Astrocyte (in vitro differentiated cells and primary cell): ENCODE results near the gene PRR15. TPM values are rescaled to one million over a fixed set of nuclear protein-coding genes. Genes with fewer than 3 reads are reported as not detected.

Source experiments
- DNase-seq: peaks from one replicate; pipeline ENCODE4 v3.0.0-alpha.2; 2010; ENCODE audit warnings: low read depth
- FAIRE-seq: peaks from 2 replicates; lab custom pipeline; 2011; peaks lifted over from hg19 to GRCh38; lab: Jason Lieb, UNC
- H2AFZ ChIP-seq: 2 replicates; pipeline ENCODE4 v1.6.0; 2012; ENCODE audit warnings: low read depth, low read length, inconsistent platforms
- H3K27ac ChIP-seq: 2 replicates; pipeline ENCODE4 v1.5.1; 2011; ENCODE audit warnings: low read depth, low read length, inconsistent platforms
- H3K27me3 ChIP-seq: 2 replicates; pipeline ENCODE4 v1.6.0; 2011; ENCODE audit warnings: low read length, inconsistent platforms; ENCODE audit not compliant: insufficient read depth
- H3K36me3 ChIP-seq: 2 replicates; pipeline ENCODE4 v1.5.1; 2011; ENCODE audit warnings: low read length, inconsistent platforms; ENCODE audit not compliant: insufficient read depth
- H3K4me1 ChIP-seq: 2 replicates; pipeline ENCODE4 v1.5.1; 2011; ENCODE audit warnings: low read length, inconsistent platforms; ENCODE audit not compliant: insufficient read depth
- H3K4me2 ChIP-seq: 2 replicates; pipeline ENCODE4 v1.6.0; 2012; ENCODE audit warnings: low read length, inconsistent platforms
- H3K4me3 ChIP-seq: 2 replicates; pipeline ENCODE4 v1.5.1; 2011; ENCODE audit warnings: low read depth, mild to moderate bottlenecking, low read length, inconsistent platforms; ENCODE audit not compliant: insufficient read depth
- H3K79me2 ChIP-seq: 2 replicates; pipeline ENCODE4 v1.6.0; 2012; ENCODE audit warnings: mild to moderate bottlenecking, low read length, inconsistent platforms; ENCODE audit not compliant: insufficient read depth
- H3K9ac ChIP-seq: 2 replicates; pipeline ENCODE4 v1.6.0; 2012; ENCODE audit warnings: mild to moderate bottlenecking, low read length, inconsistent platforms
- H3K9me3 ChIP-seq: 2 replicates; pipeline ENCODE4 v1.5.1; 2012; ENCODE audit warnings: low read depth, mild to moderate bottlenecking, low read length, inconsistent platforms; ENCODE audit not compliant: insufficient read depth
- H4K20me1 ChIP-seq: 2 replicates; pipeline ENCODE4 v1.6.0; 2012; ENCODE audit warnings: low read length, inconsistent platforms; ENCODE audit not compliant: insufficient read depth
- H3K27ac Mint-ChIP-seq: one replicate; pipeline ENCODE4 v1.8.0; 2021; ENCODE audit warnings: mild to moderate bottlenecking, mixed read lengths; ENCODE audit not compliant: unreplicated experiment
- H3K27me3 Mint-ChIP-seq: one replicate; pipeline ENCODE4 v1.8.0; 2021; ENCODE audit warnings: low read depth, mixed read lengths; ENCODE audit not compliant: unreplicated experiment
- H3K36me3 Mint-ChIP-seq: one replicate; pipeline ENCODE4 v1.8.0; 2021; ENCODE audit warnings: low read depth, mixed read lengths; ENCODE audit not compliant: unreplicated experiment
- H3K4me1 Mint-ChIP-seq: one replicate; pipeline ENCODE4 v1.8.0; 2021; ENCODE audit warnings: low read depth, mixed read lengths; ENCODE audit not compliant: unreplicated experiment
- H3K4me3 Mint-ChIP-seq: one replicate; pipeline ENCODE4 v1.8.0; 2021; ENCODE audit warnings: mild to moderate bottlenecking, moderate library complexity, mixed read lengths; ENCODE audit not compliant: unreplicated experiment
- H3K9me3 Mint-ChIP-seq: one replicate; pipeline ENCODE4 v1.8.0; 2021; ENCODE audit warnings: mild to moderate bottlenecking, mixed read lengths; ENCODE audit not compliant: unreplicated experiment
- EZH2 ChIP-seq: IDR thresholded peaks from 2 replicates; pipeline ENCODE4 v1.6.1; 2012; ENCODE audit warnings: mild to moderate bottlenecking, low read length, inconsistent platforms; ENCODE audit not compliant: insufficient read depth
- total RNA-seq: library from RNA; stranded (reverse); gene quantifications from 2 replicates; pipeline ENCODE4 v1.2.1, GENCODE V29; 2021
- TF ChIP-seq, protein P1 (sequence below): IDR thresholded peaks from 2 replicates; pipeline ENCODE4 v1.5.1; 2011; ENCODE audit warnings: low read depth, mild to moderate bottlenecking, inconsistent platforms, low read length, moderate library complexity; ENCODE audit not compliant: insufficient read depth

The PRR15 gene
- total RNA-seq, 1 donor from 2014 or later: 11.1 TPM

DNA sequence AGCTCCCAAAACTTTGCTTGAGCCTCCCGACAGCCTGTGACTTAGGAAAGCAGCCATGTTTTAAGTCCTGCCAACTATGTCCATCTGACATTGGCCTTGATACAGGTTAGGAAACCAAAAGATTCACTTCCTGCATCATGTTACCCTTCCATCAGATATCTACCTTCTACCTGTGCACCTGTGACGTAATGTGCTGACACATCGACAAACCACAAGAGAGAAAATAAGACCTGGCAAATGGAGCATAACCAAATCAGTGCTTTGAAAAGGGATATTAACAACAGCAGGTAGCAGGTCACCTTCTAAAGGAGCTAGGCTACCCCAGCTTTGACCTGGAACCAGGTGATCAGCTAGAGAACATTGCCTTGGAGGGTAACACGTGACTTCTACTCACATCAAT lies 14.8 kb upstream of the PRR15 start:
- H3K27ac Mint-ChIP-seq: no peak overlapping the region
- Histone ChIP-seq H4K20me1 (no peaks in the 10 kb centered on the region), H3K4me1 (no peaks in the 10 kb centered on the region), H3K4me3 (no peak overlapping the region), H3K4me2 (no peak overlapping the region), H2AFZ (no peak overlapping the region), H3K9me3 (no peaks in the 10 kb centered on the region), H3K36me3 (no peaks in the 10 kb centered on the region), H3K27ac (no peak overlapping the region), H3K9ac (no peak overlapping the region), H3K79me2 (no peaks in the 10 kb centered on the region), H3K27me3 (no peaks in the 10 kb centered on the region)
- H3K4me3 Mint-ChIP-seq: no peak overlapping the region
- H3K36me3 Mint-ChIP-seq: peaks cover 3% of the 10 kb centered on the region
- H3K27me3 Mint-ChIP-seq: no peaks in the 10 kb centered on the region
- TF ChIP-seq, protein P1, sequence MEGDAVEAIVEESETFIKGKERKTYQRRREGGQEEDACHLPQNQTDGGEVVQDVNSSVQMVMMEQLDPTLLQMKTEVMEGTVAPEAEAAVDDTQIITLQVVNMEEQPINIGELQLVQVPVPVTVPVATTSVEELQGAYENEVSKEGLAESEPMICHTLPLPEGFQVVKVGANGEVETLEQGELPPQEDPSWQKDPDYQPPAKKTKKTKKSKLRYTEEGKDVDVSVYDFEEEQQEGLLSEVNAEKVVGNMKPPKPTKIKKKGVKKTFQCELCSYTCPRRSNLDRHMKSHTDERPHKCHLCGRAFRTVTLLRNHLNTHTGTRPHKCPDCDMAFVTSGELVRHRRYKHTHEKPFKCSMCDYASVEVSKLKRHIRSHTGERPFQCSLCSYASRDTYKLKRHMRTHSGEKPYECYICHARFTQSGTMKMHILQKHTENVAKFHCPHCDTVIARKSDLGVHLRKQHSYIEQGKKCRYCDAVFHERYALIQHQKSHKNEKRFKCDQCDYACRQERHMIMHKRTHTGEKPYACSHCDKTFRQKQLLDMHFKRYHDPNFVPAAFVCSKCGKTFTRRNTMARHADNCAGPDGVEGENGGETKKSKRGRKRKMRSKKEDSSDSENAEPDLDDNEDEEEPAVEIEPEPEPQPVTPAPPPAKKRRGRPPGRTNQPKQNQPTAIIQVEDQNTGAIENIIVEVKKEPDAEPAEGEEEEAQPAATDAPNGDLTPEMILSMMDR: no peak
- no peak for TF ChIP-seq EZH2
- FAIRE-seq (no peak), DNase-seq (no peak)
- no peaks in the 10 kb centered on the region for H3K4me1 Mint-ChIP-seq
- no peaks in the 10 kb centered on the region for H3K9me3 Mint-ChIP-seq

DNA sequence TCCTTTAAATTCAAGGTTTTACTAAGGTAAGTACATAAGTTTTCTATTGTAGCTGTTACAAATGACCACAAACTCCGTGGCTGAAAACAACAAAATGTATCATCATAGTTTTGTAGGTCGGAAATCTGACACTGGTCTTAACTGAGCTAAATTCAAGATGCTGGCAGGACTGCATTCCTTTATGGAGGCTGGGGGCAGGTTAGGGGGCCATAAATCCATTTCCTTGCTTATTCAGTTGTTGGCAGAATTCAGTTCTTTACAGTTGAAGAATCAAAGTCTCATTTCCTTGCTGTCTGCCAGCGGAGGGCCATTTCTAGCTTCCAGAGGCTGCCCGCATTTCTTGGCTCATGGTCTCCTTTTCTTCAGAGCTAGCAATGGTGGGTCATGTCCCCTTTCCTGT lies 11.2 kb upstream of the PRR15 start:
- FAIRE-seq: no peak
- TF ChIP-seq, protein P1: no peak
- TF ChIP-seq EZH2: no peak
- H2AFZ ChIP-seq: no peak overlapping the region
- no peak for DNase-seq
- H3K9ac ChIP-seq: no peak overlapping the region
- no peaks in the 10 kb centered on the region for H3K4me1 ChIP-seq
- peaks cover 5% of the 10 kb centered on the region for H3K27me3 ChIP-seq
- no peak overlapping the region for H3K4me2 ChIP-seq
- no peak overlapping the region for H3K4me3 Mint-ChIP-seq
- no peaks in the 10 kb centered on the region for H3K36me3 Mint-ChIP-seq
- no peaks in the 10 kb centered on the region for H4K20me1 ChIP-seq
- H3K4me1 Mint-ChIP-seq: no peaks in the 10 kb centered on the region
- no peak overlapping the region for H3K4me3 ChIP-seq
- no peaks in the 10 kb centered on the region for H3K9me3 ChIP-seq
- H3K79me2 ChIP-seq: no peaks in the 10 kb centered on the region
- no peaks in the 10 kb centered on the region for H3K9me3 Mint-ChIP-seq
- H3K36me3 ChIP-seq: no peaks in the 10 kb centered on the region
- H3K27ac ChIP-seq: no peak overlapping the region
- H3K27me3 Mint-ChIP-seq: no peaks in the 10 kb centered on the region
- no peak overlapping the region for H3K27ac Mint-ChIP-seq

DNA sequence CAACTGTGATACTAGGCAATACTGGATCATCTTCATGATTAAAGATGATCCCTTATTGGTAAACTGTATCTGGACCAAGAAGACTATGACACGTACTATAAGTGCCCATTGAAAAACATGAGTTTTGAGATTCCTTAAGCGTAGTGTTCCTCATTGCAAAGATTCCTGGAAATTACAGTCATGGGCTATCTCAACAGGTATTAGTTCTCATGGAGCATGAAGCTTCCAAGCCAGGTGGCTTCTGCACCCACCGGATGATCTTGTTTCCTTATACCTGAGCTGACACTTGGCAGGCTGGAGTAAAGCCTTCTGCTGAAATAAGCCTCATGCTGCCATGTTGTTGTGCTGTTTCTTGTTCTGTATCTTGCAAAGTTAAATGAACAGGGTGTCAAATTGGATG lies 8.6 kb upstream of the PRR15 start:
- no peaks in the 10 kb centered on the region for H3K79me2 ChIP-seq
- H3K4me3 ChIP-seq: no peak overlapping the region
- no peak overlapping the region for H3K27ac Mint-ChIP-seq
- H3K4me1 Mint-ChIP-seq: peaks cover 10% of the 10 kb centered on the region
- H3K27ac ChIP-seq: no peak overlapping the region
- no peaks in the 10 kb centered on the region for H3K36me3 Mint-ChIP-seq
- no peak for TF ChIP-seq EZH2
- TF ChIP-seq, protein P1: no peak
- peaks cover 10% of the 10 kb centered on the region for H3K27me3 ChIP-seq
- no peaks in the 10 kb centered on the region for H3K9me3 Mint-ChIP-seq
- no peak for FAIRE-seq
- H3K9me3 ChIP-seq: no peaks in the 10 kb centered on the region
- no peaks in the 10 kb centered on the region for H4K20me1 ChIP-seq
- H3K9ac ChIP-seq: no peak overlapping the region
- no peaks in the 10 kb centered on the region for H3K27me3 Mint-ChIP-seq
- DNase-seq: no peak
- no peak overlapping the region for H2AFZ ChIP-seq
- H3K36me3 ChIP-seq: no peaks in the 10 kb centered on the region
- H3K4me2 ChIP-seq: no peak overlapping the region
- H3K4me1 ChIP-seq: no peaks in the 10 kb centered on the region
- no peak overlapping the region for H3K4me3 Mint-ChIP-seq
